Measurements from ENCODE around the gene BARHL1. TPM values are rescaled to one million over a fixed set of nuclear protein-coding genes. Genes with fewer than 3 reads are reported as not detected.

Gene BARHL1
- total RNA-seq, 1 donor from 2014 or later: not detected

DNA sequence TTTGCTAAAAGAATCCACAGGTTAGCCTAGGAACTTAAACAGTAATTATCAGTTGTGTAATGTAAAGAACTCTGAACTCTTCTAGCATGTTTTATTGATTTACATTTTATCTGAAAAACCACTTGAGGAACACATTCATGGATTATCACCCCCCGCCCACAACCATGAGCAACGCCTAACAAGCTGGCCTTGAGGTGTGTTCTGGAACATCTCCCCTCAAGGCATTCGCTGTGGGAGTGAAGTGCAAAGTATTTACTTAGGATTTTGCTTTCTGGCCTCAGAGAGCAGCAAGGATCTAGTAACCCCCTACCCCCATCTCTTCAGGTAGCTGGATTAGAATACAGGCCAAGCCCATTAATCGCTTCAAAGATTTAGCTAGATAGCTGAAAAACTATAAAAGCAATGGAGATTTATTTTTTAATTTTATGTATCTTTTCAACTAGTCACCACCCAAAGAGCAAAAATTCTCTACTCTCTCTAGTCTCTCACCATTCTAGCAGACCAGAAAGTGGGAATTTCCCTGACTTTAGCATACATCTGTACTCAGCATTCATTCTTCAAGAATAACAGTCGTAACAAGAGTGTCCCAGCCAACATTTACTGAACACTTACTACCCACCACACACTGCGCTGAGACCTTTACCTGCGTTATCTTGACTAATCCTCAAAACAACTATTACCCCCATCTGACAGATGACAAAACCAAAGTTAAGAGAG, 50.2 kb downstream of the BARHL1 start:
- DNase-seq (ENCODE audit: missing footprints) (no peak), ATAC-seq (no peak)
- intact Hi-C loops (cut with DNase I): no loop called here

DNA sequence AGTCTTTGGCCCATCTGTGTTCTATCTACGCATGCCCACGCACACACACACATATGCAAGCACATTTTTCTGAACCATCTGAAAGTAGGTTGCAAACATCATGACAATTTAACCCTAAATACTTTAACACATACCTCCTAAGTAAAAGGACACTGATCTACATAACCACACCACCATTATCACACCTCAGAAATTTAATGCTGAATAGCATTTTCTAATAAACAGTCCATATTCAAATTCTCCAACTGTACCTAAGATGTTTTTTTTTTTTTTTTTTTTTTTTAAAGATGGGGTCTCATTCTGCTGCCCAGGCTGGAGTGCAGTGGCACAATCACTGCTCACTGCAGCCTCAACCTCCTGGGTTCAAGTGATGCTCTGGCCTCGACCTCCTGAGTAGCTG, 51.9 kb downstream of the BARHL1 start:
- ATAC-seq (no peak), DNase-seq (ENCODE audit: missing footprints) (no peak)
- intact Hi-C loops (cut with DNase I): no loop called here

DNA sequence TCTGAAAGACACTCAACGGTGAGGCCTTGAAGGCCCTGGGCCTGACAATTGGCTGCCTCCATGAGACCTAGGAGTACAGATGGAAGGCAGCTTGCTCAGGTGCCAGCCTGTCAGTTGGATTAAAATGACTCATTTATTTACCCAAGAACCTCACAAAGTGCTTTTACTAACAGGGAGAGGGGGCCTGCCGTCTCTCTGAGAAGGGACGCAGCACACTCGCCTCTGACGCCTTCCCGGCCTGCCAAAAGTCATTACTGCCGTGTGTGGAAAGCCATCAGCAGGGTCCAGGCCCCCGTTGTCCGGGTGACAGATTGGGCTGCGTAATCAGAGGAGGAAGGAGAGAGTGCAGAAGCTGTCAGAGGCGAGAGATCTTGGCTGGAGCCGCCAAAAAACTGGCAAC, 54.9 kb downstream of the BARHL1 start:
- DNase-seq (ENCODE audit: missing footprints): no peak
- no peak for ATAC-seq
- intact Hi-C loops (cut with DNase I): no loop called here

DNA sequence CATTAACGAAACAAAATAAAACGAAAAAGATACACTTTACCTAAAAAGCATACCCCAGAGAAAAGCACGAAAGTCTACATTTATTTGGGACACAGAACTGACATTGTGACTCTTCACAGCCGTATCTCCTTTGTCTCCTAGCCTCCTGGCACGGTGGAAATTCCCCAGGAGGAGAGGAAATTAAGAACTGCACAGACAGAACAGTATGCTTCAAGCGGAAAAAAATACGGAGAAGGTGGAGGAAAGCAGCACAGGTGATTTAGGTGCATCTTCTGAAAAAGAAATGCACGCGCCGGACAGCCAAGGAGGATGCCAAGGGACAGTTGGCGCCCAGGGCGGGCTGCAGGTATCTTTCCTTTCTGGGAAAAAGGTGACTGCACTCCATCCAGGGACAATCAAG, 55.4 kb downstream of the BARHL1 start:
- ATAC-seq (no peak), DNase-seq (ENCODE audit: missing footprints) (no peak)
- intact Hi-C loops (cut with DNase I): no loop called here

DNA sequence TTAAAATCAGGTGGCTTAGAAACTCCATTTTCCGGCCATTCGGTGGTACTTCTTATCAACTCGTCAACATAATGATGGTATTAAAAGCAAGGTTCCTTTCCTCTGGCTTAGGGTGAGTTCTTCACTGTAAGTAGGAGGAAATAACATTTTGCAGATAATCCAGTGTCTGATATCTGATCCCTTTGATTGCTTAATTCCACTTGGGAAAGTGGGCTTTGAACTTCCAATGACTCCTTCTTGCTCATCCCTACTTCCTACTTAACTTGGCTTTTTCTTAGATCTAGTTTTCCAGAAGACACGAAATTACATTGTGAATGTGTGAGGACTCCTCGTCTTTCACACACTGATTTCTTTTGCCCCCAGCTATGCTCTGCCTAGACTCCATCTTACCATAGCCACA, 55.8 kb downstream of the BARHL1 start:
- intact Hi-C loops (cut with DNase I): no loop called here
- ATAC-seq (no peak), DNase-seq (ENCODE audit: missing footprints) (no peak)

DNA sequence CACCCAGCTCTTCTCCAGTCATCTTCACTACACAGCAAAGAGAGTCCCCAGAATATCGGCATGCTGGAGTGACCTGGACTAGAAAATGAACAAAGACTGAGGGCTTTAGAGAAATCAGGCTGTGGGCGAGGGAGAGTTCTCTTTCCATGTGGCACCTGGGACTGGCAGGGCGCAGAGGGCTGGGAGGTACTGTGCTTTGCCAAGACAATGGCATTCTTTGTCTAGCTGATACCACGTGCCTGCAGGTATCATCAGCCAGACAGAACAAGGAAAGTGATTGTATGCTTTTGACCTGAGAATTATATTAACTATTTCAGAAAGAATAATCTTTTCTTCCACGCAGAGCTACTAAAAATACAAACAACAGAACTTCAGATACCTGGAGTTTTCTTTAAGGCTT, 56.9 kb downstream of the BARHL1 start:
- intact Hi-C loops (cut with DNase I): no loop called here
- no peak for DNase-seq (ENCODE audit: missing footprints)
- no peak for ATAC-seq

Other genes starting within 250 kb of the BARHL1 start
- gene SETX, start 227.6 kb upstream of the BARHL1 start, total RNA-seq: 20.5 TPM
- 17.2 TPM for gene TTF1, start 175.8 kb upstream of the BARHL1 start, total RNA-seq
- gene CFAP77, start 172.4 kb upstream of the BARHL1 start, total RNA-seq: 2.9 TPM
- 4.7 TPM for gene DDX31, start 87.4 kb downstream of the BARHL1 start, total RNA-seq
- 8.8 TPM for gene GTF3C4, start 87.9 kb downstream of the BARHL1 start, total RNA-seq